Common myeloid progenitor, CD34-positive (primary cell): Measurements from ENCODE around the gene SEMA3B.

Experiments used
- CTCF ChIA-PET: fragments of 350-600 bp; sonication (Branson Sonifier 250); formaldehyde crosslinking; loops from one replicate; lab custom pipeline; 2021; ENCODE audit warnings: antibody characterized with exemption; lab: Charles Lee
- POLR2A ChIA-PET: fragments of 350-600 bp; sonication (Branson Sonifier 250); formaldehyde crosslinking; loops from one replicate; lab custom pipeline; 2021; ENCODE audit warnings: antibody characterized with exemption; lab: Charles Lee
- DNase-seq, 3 donors: peaks; one replicate each; pipeline versions ENCODE4 v3.0.0 to v3.0.0-alpha.2; 2013
- H3K27ac ChIP-seq, 2 experiments: 1 replicate in 1 of 2; 2 replicates in 1 of 2; pipeline ENCODE4 v1.7.0; 2013; ENCODE audit warnings: inconsistent platforms in 2 of 2, low read length in 2 of 2, mild to moderate bottlenecking in 2 of 2, low read depth in 1 of 2, moderate library complexity in 1 of 2; ENCODE audit not compliant: severe bottlenecking in 2 of 2, insufficient read depth in 1 of 2, poor library complexity in 1 of 2
- H3K27me3 ChIP-seq, 5 experiments: replicated peaks in 2 of 5; 1 replicate in 3 of 5; 2 replicates in 2 of 5; pipeline versions ENCODE4 v1.6.1 to v1.7.0; 2013; ENCODE audit warnings: low read length in 4 of 5, mild to moderate bottlenecking in 2 of 5, moderate library complexity in 2 of 5, inconsistent platforms in 1 of 5; ENCODE audit not compliant: insufficient read depth in 5 of 5, control insufficient read depth in 4 of 5
- H3K36me3 ChIP-seq, 4 experiments: 1 replicate in 2 of 4; 2 replicates in 2 of 4; pipeline versions ENCODE4 v1.6.1 to v1.7.0; 2013; ENCODE audit warnings: low read length in 3 of 4, control low read depth in 1 of 4, mild to moderate bottlenecking in 1 of 4; ENCODE audit not compliant: control insufficient read depth in 4 of 4, insufficient read depth in 4 of 4
- H3K4me1 ChIP-seq, 4 experiments: 1 replicate in 3 of 4; 2 replicates in 1 of 4; pipeline versions ENCODE4 v1.6.1 to v1.7.1; 2013; ENCODE audit warnings: low read length in 3 of 4, mild to moderate bottlenecking in 3 of 4, control low read depth in 1 of 4, inconsistent platforms in 1 of 4, moderate library complexity in 1 of 4; ENCODE audit not compliant: control insufficient read depth in 4 of 4, insufficient read depth in 4 of 4; ENCODE audit errors: control extremely low read depth in 1 of 4
- H3K4me3 ChIP-seq, 7 experiments: 1 replicate in 4 of 7; 2 replicates in 3 of 7; pipeline versions ENCODE4 v1.5.1 to v1.7.0; 2013; ENCODE audit warnings: mild to moderate bottlenecking in 7 of 7, low read length in 6 of 7, moderate library complexity in 6 of 7, inconsistent platforms in 2 of 7, low read depth in 2 of 7, control low read depth in 1 of 7; ENCODE audit not compliant: insufficient read depth in 4 of 7, control insufficient read depth in 1 of 7; ENCODE audit errors: extremely low read depth in 1 of 7
- H3K9me3 ChIP-seq, 5 experiments: 1 replicate in 4 of 5; 2 replicates in 1 of 5; pipeline versions ENCODE4 v1.6.1 to v1.7.1; 2013; ENCODE audit warnings: low read length in 4 of 5, mild to moderate bottlenecking in 2 of 5, inconsistent platforms in 1 of 5, low read depth in 1 of 5, moderate library complexity in 1 of 5; ENCODE audit not compliant: control insufficient read depth in 4 of 5, insufficient read depth in 2 of 5; ENCODE audit errors: control extremely low read depth in 1 of 5
- WGBS: methylation state at CpG from one replicate; pipeline ENCODE4 v1.1.5; 2013; ENCODE audit not compliant: insufficient coverage; 5-methylcytosine and 5-hydroxymethylcytosine counted together

Gene SEMA3B

DNA sequence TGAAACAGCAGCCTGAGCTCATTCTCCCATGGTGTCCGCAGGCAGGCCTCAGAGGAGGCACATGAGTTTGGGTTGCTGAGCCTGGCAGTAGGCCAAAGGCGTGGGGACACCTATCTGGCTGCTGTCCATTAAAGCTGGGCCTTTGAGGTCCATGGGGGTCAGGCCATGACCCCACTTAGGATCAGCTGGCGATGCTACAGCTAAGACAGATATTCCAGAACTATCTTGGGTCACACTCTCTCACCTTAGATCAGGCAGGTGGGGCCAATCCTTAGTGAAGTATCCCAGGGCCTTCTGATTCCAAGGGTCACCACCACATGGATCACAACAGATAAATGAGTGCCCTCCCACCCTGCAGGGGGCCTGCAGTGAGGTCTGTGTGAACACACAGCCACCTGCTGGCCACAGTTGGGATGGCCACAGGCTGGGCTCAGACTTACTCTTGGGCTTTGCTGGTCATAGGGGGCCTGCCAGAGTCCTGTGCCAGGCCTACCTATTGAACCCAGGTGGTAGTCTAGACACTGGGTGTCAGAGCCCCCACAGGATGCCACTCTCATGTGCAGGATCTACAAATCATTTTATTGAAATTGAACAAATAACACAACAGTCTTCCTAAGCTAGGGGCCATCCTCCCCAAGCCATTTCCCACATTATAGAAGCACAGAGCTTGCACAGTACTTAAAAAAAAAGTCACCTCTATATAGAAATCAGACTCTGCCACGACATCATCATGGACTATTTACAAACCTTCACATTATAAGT lies 55.6 kb downstream of the SEMA3B start:
- WGBS = 67% methylated on average over 2 of the region's 4 CpGs
- no peak overlapping the region for H3K27ac ChIP-seq
- no peak overlapping the region for H3K4me3 ChIP-seq
- DNase-seq = peak; percentile 72 to 81 (median 80)
- no peaks in the 10 kb centered on the region for H3K27me3 ChIP-seq
- ChIA-PET POLR2A (no interaction called here), CTCF (interaction anchor here (0.7 to 11.6 kb wide), 26 partner anchors 10 to 202 kb away, joined by 3 to 105 read pairs (median 6); partner anchors contain the start of genes GNAT1, HYAL1, HYAL3 and IFRD2)
- H3K36me3 ChIP-seq = peaks cover 3 to 18% (median 14%) of the 10 kb centered on the region in 4 experiments
- peaks cover 0 to 75% (median 56%) of the 10 kb centered on the region in 4 experiments for H3K4me1 ChIP-seq
- no peaks in the 10 kb centered on the region for H3K9me3 ChIP-seq

- CTCF ChIA-PET = interaction anchor here (0.8 to 11.6 kb wide), 15 partner anchors 9 to 134 kb away, joined by 3 to 105 read pairs (median 8); partner anchors contain the start of genes GNAT1, HYAL1, HYAL3 and IFRD2
- no peak overlapping the region for H3K4me3 ChIP-seq
- POLR2A ChIA-PET = no interaction called here
- peaks cover 3 to 21% (median 19%) of the 10 kb centered on the region in 4 experiments for H3K36me3 ChIP-seq
- DNase-seq = no peak
- WGBS = 100% methylated on average over 1 of the region's 2 CpGs
- H3K27ac ChIP-seq = no peak overlapping the region
- H3K9me3 ChIP-seq = no peaks in the 10 kb centered on the region
- no peaks in the 10 kb centered on the region for H3K27me3 ChIP-seq
- peaks cover 0 to 69% (median 50%) of the 10 kb centered on the region in 4 experiments for H3K4me1 ChIP-seq
These were observed 56.1 kb downstream of the SEMA3B start for GRCh38 chr3:50325113-50325480.

GRCh38 chr3:50325497-50326181 lies 56.7 kb downstream of the SEMA3B start:
- peaks cover 3 to 26% (median 22%) of the 10 kb centered on the region in 4 experiments for H3K36me3 ChIP-seq
- no peak overlapping the region for H3K4me3 ChIP-seq
- H3K27ac ChIP-seq = peak overlapping the region in 1 of 2 experiments; percentile 0
- peaks cover 0 to 64% (median 45%) of the 10 kb centered on the region in 4 experiments for H3K4me1 ChIP-seq
- no peaks in the 10 kb centered on the region for H3K27me3 ChIP-seq
- H3K9me3 ChIP-seq = no peaks in the 10 kb centered on the region
- ChIA-PET POLR2A (no interaction called here), CTCF (interaction anchor here (1.2 to 11.6 kb wide), 11 partner anchors 8 to 72 kb away, joined by 3 to 105 read pairs (median 8); partner anchors contain the start of genes HYAL1 and IFRD2)
- DNase-seq = no peak
- 76% methylated on average over 7 of the region's 11 CpGs for WGBS

- Histone ChIP-seq H3K27me3 (no peaks in the 10 kb centered on the region), H3K4me1 (peaks cover 0 to 59% (median 42%) of the 10 kb centered on the region in 4 experiments), H3K36me3 (peaks cover 3 to 31% (median 28%) of the 10 kb centered on the region in 4 experiments), H3K4me3 (no peak overlapping the region), H3K9me3 (no peaks in the 10 kb centered on the region), H3K27ac (peak overlapping the region in 1 of 2 experiments; percentile 0)
- DNase-seq = no peak
- ChIA-PET POLR2A (no interaction called here), CTCF (interaction anchor here (0.9 to 4.2 kb wide), 5 partner anchors 8 to 66 kb away, joined by 3 to 16 read pairs (median 4); no protein-coding TSS in a partner anchor)
- 94% methylated on average over 3 of the region's 8 CpGs for WGBS
These were observed 57.2 kb downstream of the SEMA3B start for GRCh38 chr3:50326182-50326541.

- Histone ChIP-seq H3K27me3 (no peaks in the 10 kb centered on the region), H3K4me3 (peak overlapping the region in 6 of 7 experiments; percentile 67 to 94 (median 86)), H3K9me3 (no peaks in the 10 kb centered on the region), H3K27ac (peak overlapping the region; percentile 67 to 87), H3K4me1 (peaks cover 0 to 49% (median 37%) of the 10 kb centered on the region in 4 experiments), H3K36me3 (peaks cover 5 to 41% (median 37%) of the 10 kb centered on the region in 4 experiments)
- WGBS = 83% methylated on average over 1 of the region's 4 CpGs
- ChIA-PET CTCF (interaction anchor here (0.9 to 3.5 kb wide), 11 partner anchors 8 to 135 kb away, joined by 3 to 21 read pairs (median 5); partner anchors contain the start of genes GNAT1, HYAL1, HYAL3 and NAA80), POLR2A (interaction anchor here (0.9 to 2.3 kb wide), 3 partner anchors 11 to 63 kb away, joined by 5 to 31 read pairs (median 7); partner anchors contain the start of gene HYAL1)
- DNase-seq = no peak
These were observed 58.2 kb downstream of the SEMA3B start for GRCh38 chr3:50327129-50327528.
